IgD-negative memory B cell (primary cell): ENCODE data around the gene CNKSR2. TPM values are rescaled to one million over a fixed set of nuclear protein-coding genes. Genes with fewer than 3 reads are reported as not detected.
"Not testable (repeated sequence)": the region's sequence is repeated elsewhere in the genome, so short reads cannot be mapped to it uniquely, and the experiment has no call there.

Experiments used
- H3K27ac Mint-ChIP-seq, 3 donors: one replicate each; pipeline ENCODE4 v1.8.0; 2020 to 2022; ENCODE audit warnings: mild to moderate bottlenecking in 3 of 3, mixed read lengths in 3 of 3, moderate library complexity in 1 of 3
- H3K27me3 Mint-ChIP-seq: one replicate; pipeline ENCODE4 v1.8.0; 2021; ENCODE audit warnings: mixed read lengths
- H3K36me3 Mint-ChIP-seq: one replicate; pipeline ENCODE4 v1.8.0; 2020; ENCODE audit warnings: mild to moderate bottlenecking, mixed read lengths
- H3K4me1 Mint-ChIP-seq, 3 donors: one replicate each; pipeline ENCODE4 v1.8.0; 2020 to 2022; ENCODE audit warnings: mixed read lengths in 3 of 3, mild to moderate bottlenecking in 1 of 3
- H3K4me3 Mint-ChIP-seq, 4 donors: one replicate each; pipeline ENCODE4 v1.8.0; 2020 to 2022; ENCODE audit warnings: mild to moderate bottlenecking in 4 of 4, mixed read lengths in 4 of 4, moderate library complexity in 3 of 4
- H3K9me3 Mint-ChIP-seq, 3 donors: one replicate each; pipeline ENCODE4 v1.8.0; 2020 to 2021; ENCODE audit warnings: mixed read lengths in 3 of 3, mild to moderate bottlenecking in 1 of 3
- polyA plus RNA-seq: library from polyadenylated mRNA; unstranded; fragments of 300-500 nt; fragmentation: Illumina TruSeq; gene quantifications from one replicate; pipeline ENCODE4 v1.2.3, GENCODE V29; 2021

CNKSR2 gene
- polyA plus RNA-seq, 1 donor from 2014 or later: 4.0 TPM

DNA sequence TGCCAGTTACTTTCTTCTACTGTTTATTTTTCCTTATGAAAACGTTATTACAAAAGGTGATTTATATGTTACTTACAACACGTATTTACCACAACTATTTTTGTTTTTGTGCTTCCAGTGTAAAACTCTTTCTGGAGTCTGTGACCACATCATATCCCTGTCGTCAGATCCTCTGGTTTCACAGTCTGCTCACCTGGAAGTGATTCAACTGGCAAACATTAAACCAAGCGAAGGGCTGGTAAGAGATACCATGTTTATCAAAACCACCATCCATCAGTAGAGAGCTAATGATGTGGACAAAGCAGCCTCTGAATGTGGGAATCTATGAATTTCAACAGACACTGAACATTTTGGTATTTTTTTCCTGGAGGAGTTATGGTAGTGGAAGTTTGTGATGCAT, 116.1 kb downstream of the CNKSR2 start:
- H3K27me3 Mint-ChIP-seq: no peaks in the 10 kb centered on the region
- no peaks in the 10 kb centered on the region for H3K9me3 Mint-ChIP-seq
- H3K27ac Mint-ChIP-seq: no peak overlapping the region
- no peaks in the 10 kb centered on the region for H3K4me1 Mint-ChIP-seq
- peaks cover 2% of the 10 kb centered on the region for H3K36me3 Mint-ChIP-seq
- H3K4me3 Mint-ChIP-seq: no peak overlapping the region

DNA sequence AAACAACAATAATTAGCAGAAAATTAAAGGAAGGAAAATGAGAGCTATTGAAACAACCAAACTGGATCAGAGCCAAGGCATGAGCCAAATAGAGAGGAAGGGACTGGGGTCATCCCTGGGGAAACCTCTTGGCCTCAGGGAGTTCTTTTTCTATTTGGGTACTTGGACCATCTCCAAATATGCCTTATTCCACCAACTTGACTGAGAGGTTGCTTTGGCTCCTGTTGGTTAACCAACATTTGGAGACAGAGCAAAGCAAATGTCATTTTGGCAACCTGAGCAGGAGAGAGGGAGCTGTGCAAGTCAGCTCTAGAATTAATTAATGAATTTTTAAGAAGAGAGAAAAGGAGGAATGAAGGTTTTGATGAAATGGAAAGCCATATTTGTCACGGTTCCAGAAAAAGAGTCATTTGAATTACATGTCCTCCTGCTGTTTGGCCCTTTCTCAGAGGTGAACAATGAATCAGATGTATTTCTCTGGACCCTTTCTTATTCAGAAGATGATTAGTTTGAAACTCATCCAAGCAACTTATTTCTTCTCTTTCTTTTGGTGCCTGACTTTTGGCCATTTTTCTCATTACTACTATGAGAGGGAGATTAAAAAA, 119.1 kb downstream of the CNKSR2 start:
- Mint-ChIP-seq H3K4me1 (peaks cover 0 to 1% (median 0%) of the 10 kb centered on the region in 3 donors), H3K36me3 (peaks cover 4% of the 10 kb centered on the region), H3K27ac (no peak overlapping the region), H3K4me3 (no peak overlapping the region), H3K9me3 (peaks cover 0 to 1% (median 0%) of the 10 kb centered on the region in 3 donors), H3K27me3 (no peaks in the 10 kb centered on the region)

DNA sequence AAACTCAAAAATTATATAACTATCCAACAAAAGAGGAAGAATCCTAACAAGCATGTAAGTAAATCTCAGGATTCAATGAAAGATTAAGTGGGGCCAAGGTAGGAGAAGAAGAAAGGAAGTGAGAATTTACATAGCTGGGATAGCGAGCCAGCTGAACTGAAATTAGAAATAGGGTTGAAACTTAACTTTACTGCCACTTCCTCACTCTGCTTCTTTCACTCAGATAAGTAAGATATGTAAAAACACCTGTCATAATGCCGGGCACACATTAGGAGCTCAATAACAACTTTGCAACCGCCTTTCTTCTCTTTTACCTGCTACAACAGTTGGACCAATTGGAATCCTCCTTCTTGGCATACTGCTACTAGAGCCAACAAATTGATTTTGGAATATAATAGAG, 129.4 kb downstream of the CNKSR2 start:
- no peaks in the 10 kb centered on the region for H3K27me3 Mint-ChIP-seq
- H3K4me3 Mint-ChIP-seq: peak overlapping the region in 1 of 4 donors; percentile 37
- H3K4me1 Mint-ChIP-seq: peaks cover 7 to 10% (median 8%) of the 10 kb centered on the region in 3 donors
- no peaks in the 10 kb centered on the region for H3K9me3 Mint-ChIP-seq
- no peaks in the 10 kb centered on the region for H3K36me3 Mint-ChIP-seq
- no peak overlapping the region for H3K27ac Mint-ChIP-seq

DNA sequence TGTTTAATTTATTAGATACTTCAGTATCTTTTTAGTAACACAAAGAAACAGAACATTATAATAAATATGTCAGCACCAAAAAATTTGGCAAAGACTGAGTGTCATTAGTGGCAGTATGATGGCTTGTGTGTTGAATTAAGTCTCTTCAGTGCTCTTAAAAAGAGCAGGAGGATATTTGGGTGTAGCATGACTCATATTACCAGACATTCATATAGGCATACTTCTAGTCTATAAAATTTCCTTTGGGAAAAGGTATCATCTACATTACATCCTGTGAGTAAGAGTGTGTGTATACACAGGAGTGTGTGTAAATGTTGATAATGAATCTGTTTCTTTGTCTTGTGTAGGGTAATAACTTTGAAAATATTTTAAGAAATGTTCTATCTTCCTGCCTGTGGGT, 135.7 kb downstream of the CNKSR2 start:
- H3K4me1 Mint-ChIP-seq: no peaks in the 10 kb centered on the region
- H3K36me3 Mint-ChIP-seq: peaks cover 2% of the 10 kb centered on the region
- H3K27ac Mint-ChIP-seq: no peak overlapping the region
- no peak overlapping the region for H3K4me3 Mint-ChIP-seq
- no peaks in the 10 kb centered on the region for H3K27me3 Mint-ChIP-seq
- no peaks in the 10 kb centered on the region for H3K9me3 Mint-ChIP-seq

DNA sequence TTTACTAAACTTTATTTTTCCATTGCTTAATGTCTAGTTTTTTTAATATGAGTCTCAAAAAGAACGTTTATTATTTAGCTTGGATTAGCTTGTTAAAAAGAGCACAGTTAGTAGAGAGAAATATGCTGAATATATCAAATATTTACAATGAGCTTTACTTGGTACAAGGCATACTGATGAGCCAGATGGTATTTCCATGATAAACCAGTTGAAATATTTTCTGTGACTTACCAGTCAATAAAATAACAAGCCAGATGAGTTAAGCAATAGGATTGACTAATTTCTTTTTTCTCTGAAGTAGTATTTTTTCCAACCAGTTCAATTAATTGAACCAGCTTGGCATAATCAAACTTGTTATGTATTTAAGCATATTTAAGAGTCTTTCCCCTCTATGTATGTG, 149.8 kb downstream of the CNKSR2 start:
- Mint-ChIP-seq H3K9me3 (no peaks in the 10 kb centered on the region), H3K27me3 (no peaks in the 10 kb centered on the region), H3K4me3 (no peak overlapping the region), H3K27ac (no peak overlapping the region), H3K4me1 (no peaks in the 10 kb centered on the region), H3K36me3 (no peaks in the 10 kb centered on the region)

DNA sequence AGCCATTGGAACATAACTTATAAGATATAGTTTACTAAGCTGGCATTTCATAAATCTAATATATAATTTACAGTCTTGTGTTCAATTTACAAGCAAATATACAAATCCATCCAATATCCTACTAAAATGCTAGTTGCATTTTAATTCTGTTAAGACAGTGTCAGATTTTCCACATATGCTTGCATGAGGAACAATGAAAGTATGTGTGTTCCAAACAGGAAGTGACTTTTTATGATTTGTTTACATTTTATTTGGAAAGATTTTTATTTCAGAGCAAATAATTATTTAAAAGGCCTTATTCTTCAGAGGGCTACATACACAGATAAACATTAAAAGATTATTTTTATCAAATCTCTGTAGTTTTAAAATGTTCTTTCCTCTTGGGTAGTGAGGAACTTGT, 153.9 kb downstream of the CNKSR2 start:
- Mint-ChIP-seq H3K27me3 (no peaks in the 10 kb centered on the region), H3K36me3 (peaks cover 2% of the 10 kb centered on the region), H3K9me3 (no peaks in the 10 kb centered on the region), H3K4me3 (no peak overlapping the region), H3K27ac (no peak overlapping the region), H3K4me1 (no peaks in the 10 kb centered on the region)

DNA sequence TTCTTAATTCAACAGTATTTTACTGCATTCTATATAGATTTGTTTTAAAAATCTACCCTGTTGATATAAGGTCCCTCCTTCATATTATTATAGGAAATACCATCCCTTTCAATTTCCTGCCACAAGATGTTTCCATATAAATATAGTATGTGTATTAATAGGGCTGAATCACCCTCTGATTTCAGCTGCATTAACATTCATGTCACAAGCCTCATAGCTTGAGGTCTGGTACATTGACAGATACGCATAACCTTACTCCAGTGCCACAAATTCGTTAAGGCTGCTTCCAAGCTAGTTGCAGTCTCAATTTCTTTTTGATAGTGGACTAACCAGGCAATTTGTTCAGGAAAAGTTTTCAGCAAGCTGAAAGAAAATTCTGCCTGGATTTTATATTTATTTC, 155.6 kb downstream of the CNKSR2 start:
- Mint-ChIP-seq H3K27ac (no peak overlapping the region), H3K4me1 (no peaks in the 10 kb centered on the region), H3K36me3 (peaks cover 4% of the 10 kb centered on the region), H3K9me3 (peaks cover 0 to 2% (median 0%) of the 10 kb centered on the region in 3 donors), H3K4me3 (no peak overlapping the region), H3K27me3 (no peaks in the 10 kb centered on the region)

DNA sequence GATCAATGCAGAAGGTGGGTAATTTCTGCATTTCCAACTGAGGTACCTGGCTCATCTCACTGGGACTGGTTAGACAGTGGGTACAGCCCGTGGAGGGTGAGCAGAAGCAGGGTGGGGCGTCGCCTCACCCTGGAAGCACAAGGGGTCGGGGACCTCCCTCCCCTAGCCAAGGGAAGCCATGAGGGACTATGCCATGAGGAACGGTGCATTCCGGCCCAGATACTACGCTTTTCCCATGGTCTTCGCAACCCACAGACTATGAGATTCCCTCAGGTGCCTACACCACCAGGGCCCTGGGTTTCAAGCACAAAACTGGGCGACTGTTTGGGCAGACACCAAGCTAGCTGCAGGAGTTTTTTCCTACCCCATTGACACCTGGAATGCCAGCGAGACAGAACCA, 170.4 kb downstream of the CNKSR2 start:
- H3K27me3 Mint-ChIP-seq, H3K4me1 Mint-ChIP-seq, H3K9me3 Mint-ChIP-seq, H3K27ac Mint-ChIP-seq, H3K36me3 Mint-ChIP-seq, H3K4me3 Mint-ChIP-seq: not testable (repeated sequence)

DNA sequence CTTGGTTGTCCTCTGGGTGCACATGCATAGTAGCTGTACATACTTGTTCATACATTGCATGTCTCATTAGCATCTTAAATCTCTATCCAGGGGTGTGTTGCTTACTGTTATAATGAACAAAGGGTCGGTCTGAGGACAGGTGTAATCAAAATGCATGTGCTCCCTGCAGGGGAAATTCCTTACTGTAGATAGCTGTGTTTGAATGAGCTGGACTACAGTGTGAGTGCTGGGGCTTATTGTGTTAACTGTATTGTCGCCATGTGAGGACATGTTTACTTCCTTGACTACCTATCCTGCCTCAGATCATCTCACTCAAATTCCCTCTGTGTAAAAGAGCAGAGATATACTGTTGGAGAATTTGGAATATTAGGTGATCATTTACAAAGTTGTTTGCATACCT, 185.2 kb downstream of the CNKSR2 start:
- no peak overlapping the region for H3K4me3 Mint-ChIP-seq
- H3K36me3 Mint-ChIP-seq: no peaks in the 10 kb centered on the region
- H3K9me3 Mint-ChIP-seq: no peaks in the 10 kb centered on the region
- H3K27ac Mint-ChIP-seq: no peak overlapping the region
- no peaks in the 10 kb centered on the region for H3K27me3 Mint-ChIP-seq
- H3K4me1 Mint-ChIP-seq: peaks cover 0 to 6% (median 5%) of the 10 kb centered on the region in 3 donors

DNA sequence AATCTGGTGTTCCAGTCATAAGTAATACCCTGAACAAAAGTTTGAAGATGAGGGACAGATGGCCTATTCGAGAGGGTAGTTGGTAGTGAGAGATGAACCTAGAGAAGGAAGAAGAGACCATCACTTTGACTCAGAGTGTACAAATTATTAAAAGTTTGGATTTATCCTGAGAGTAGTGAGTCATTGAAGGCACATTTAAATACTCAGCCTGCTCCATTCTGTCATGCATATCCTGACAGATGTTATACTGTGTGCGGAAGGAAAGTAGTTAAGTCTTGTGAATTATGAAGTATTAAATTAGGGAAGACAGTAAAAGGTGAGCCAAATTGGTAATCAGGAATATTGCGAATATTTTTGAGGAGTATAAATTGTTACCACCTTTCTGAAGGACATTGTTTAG, 190.8 kb downstream of the CNKSR2 start:
- Mint-ChIP-seq H3K27me3 (no peaks in the 10 kb centered on the region), H3K4me3 (no peak overlapping the region), H3K27ac (no peak overlapping the region), H3K4me1 (peaks cover 0 to 4% (median 0%) of the 10 kb centered on the region in 3 donors), H3K9me3 (peaks cover 0 to 5% (median 3%) of the 10 kb centered on the region in 3 donors), H3K36me3 (peaks cover 3% of the 10 kb centered on the region)

DNA sequence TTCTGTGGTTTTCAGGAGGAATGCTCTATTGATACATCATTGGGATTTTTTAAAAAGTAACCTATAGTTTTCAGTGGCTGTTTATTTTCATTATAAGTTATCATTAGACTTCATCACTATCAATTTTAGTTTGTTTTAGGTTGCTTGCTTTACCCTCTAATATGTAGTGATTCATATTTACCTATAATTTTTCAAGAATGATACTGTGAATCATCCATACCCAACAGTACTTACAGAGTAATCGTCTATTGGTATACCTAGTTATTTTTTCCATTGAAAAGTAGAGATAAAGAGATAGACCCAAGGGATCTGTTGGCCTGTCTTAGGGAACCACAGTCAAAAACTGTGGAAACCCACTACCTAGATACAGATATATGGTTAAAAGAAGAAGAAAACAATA, 200.6 kb downstream of the CNKSR2 start:
- Mint-ChIP-seq H3K4me3 (no peak overlapping the region), H3K36me3 (peaks cover 11% of the 10 kb centered on the region), H3K4me1 (no peaks in the 10 kb centered on the region), H3K9me3 (peaks cover 0 to 10% (median 6%) of the 10 kb centered on the region in 3 donors), H3K27ac (no peak overlapping the region), H3K27me3 (no peaks in the 10 kb centered on the region)

DNA sequence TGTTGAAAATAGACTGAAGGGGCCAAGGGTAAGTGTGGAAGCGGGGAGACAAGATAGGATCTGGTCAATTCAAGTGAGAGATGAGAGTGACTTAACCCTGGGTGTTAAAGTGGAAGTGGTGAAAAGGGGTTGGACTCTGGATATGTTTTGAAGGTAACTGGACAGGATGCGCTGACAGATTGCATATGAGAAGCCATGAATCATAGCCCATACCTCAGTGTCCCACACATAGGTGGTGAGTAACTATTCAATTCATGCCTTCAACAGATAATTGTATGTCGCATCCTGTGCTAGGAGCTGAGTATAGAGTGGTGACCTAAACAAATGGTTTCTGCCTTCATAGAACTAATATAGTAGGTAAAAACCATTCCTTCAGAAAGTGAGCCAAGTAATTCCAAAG, 207.3 kb downstream of the CNKSR2 start:
- no peak overlapping the region for H3K4me3 Mint-ChIP-seq
- peaks cover 7% of the 10 kb centered on the region for H3K36me3 Mint-ChIP-seq
- H3K27ac Mint-ChIP-seq: no peak overlapping the region
- peaks cover 0 to 2% (median 2%) of the 10 kb centered on the region in 3 donors for H3K9me3 Mint-ChIP-seq
- H3K27me3 Mint-ChIP-seq: no peaks in the 10 kb centered on the region
- no peaks in the 10 kb centered on the region for H3K4me1 Mint-ChIP-seq

DNA sequence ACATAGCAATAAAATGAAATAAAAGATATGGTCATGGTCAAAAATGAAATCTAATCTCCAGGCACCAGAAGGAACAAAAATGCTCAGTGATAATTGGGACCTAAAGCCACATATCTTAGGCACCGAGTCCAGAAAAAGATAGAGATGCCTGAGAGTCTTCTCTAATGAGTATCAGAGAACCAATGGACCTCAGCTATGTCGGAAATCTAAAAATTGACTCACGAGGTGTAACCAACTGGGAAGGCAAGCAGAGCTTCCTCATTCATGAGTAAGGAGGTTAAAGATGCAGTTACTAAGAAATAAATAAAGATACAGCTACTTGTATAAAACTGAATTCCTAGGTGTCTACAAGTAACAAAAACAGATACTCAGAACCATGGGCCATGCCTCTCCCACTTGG, 211.8 kb downstream of the CNKSR2 start:
- Mint-ChIP-seq H3K27me3 (no peaks in the 10 kb centered on the region), H3K36me3 (peaks cover 3% of the 10 kb centered on the region), H3K27ac (no peak overlapping the region), H3K9me3 (peaks cover 2 to 5% (median 2%) of the 10 kb centered on the region in 3 donors), H3K4me1 (no peaks in the 10 kb centered on the region), H3K4me3 (no peak overlapping the region)

DNA sequence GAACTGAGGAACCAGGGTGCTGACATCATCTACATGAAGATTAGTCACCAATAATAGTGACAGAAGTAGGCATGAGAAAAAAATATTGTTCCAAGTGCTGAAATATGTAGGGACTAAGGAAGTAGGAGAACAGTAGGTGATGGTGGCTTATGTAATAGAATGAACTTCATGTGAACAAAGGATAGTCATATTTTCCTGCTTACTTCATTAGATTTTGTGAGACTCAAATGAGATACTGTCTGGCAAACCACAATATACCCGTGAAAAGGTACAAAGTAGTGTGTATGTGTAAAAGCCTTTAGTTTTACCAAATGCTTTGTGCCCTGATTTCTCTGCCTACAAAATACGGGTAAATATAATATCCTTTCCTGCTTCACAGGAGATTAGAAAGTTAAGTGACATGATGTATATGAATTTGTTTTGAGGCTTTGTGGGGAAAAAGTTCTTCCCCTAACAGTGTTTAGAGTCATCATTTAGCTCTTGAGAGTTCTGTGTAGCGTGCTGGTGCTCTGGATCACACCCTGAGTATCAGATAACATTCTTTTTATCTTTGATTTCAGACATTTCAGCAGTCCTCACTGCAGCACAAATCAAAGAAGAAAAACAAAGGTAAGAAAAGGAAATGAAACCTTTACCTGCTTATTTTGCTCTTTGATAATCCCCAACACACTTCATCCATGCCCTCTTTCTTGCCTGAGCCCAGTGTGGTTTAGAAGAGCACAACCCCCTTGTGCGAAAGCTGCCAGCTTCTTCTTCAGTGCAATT, 216.0 kb downstream of the CNKSR2 start:
- Mint-ChIP-seq H3K27ac (no peak overlapping the region), H3K27me3 (no peaks in the 10 kb centered on the region), H3K9me3 (peaks cover 0 to 5% (median 0%) of the 10 kb centered on the region in 3 donors), H3K4me1 (no peaks in the 10 kb centered on the region), H3K36me3 (no peaks in the 10 kb centered on the region), H3K4me3 (no peak overlapping the region)

DNA sequence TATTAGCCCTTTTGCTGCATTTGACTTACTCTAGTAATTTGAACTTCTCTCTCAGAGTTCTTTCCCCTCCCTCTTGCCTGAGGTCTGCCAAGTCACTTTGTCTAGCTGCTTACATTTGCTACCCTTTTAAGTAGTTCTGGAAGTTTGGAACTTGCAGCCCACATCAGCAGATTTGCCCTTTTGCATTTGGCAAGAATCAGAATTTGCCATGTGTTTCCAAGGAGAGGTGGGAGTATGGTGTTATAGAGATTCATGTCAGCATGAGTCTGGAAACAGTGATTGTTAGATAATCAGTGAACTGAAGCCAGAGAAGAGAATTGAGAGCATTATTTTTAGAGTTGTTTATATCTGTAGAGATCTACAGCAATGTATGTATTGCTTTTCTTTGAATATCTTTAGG, 231.8 kb downstream of the CNKSR2 start:
- H3K4me1 Mint-ChIP-seq: peaks cover 0 to 1% (median 0%) of the 10 kb centered on the region in 3 donors
- peaks cover 2% of the 10 kb centered on the region for H3K36me3 Mint-ChIP-seq
- no peaks in the 10 kb centered on the region for H3K27me3 Mint-ChIP-seq
- no peaks in the 10 kb centered on the region for H3K9me3 Mint-ChIP-seq
- H3K4me3 Mint-ChIP-seq: no peak overlapping the region
- H3K27ac Mint-ChIP-seq: no peak overlapping the region

DNA sequence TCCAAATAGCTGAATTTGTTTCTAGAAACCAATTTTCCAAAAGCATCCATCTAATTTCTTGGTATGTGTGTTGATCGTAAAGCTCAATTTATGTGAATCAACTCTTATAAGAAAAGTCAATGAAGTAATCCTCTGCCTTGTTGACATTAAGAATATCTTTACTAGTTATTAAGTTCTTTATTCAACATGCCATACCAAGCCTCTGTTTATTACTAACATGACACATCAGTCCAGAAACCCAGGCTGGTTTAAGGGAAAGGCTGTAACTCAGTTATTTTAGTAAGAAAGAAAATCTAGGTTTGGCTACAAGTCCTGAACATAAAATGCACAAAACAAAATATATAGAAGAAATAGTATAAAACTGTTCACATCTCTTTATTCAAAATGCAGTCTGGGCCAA, 235.9 kb downstream of the CNKSR2 start:
- Mint-ChIP-seq H3K27ac (no peak overlapping the region), H3K27me3 (no peaks in the 10 kb centered on the region), H3K4me1 (peaks cover 0 to 1% (median 0%) of the 10 kb centered on the region in 3 donors), H3K9me3 (no peaks in the 10 kb centered on the region), H3K36me3 (peaks cover 2% of the 10 kb centered on the region), H3K4me3 (no peak overlapping the region)
